WERI-Rb-1 (cell line): Measurements from ENCODE around the gene NHLRC2.

Source experiments
- DNase-seq: peaks from one replicate; pipeline ENCODE4 v3.0.0-alpha.2; 2020
- H3K27ac ChIP-seq: fragments of 250-450 bp; sonication (Bioruptor Pico); 2 replicates; pipeline ENCODE4 v1.5.1; 2020; ENCODE audit warnings: mild to moderate bottlenecking, moderate library complexity
- H3K27me3 ChIP-seq: fragments of 250-450 bp; sonication (Bioruptor Pico); 2 replicates; pipeline ENCODE4 v1.5.1; 2021; ENCODE audit warnings: mild to moderate bottlenecking, low read depth, moderate library complexity; ENCODE audit not compliant: insufficient read depth, severe bottlenecking
- H3K36me3 ChIP-seq: fragments of 250-450 bp; sonication (Bioruptor Pico); 2 replicates; pipeline ENCODE4 v1.5.1; 2020; ENCODE audit warnings: mild to moderate bottlenecking, moderate library complexity
- H3K4me3 ChIP-seq: 2 replicates; pipeline ENCODE4 v1.5.1; 2011; ENCODE audit warnings: low read depth, mild to moderate bottlenecking, control low read depth, low read length
- H3K9me3 ChIP-seq: fragments of 250-450 bp; sonication (Bioruptor Pico); 2 replicates; pipeline ENCODE4 v1.5.1; 2021; ENCODE audit warnings: mild to moderate bottlenecking, moderate library complexity; ENCODE audit not compliant: severe bottlenecking
- TF ChIP-seq, protein P1 (sequence below): IDR thresholded peaks from 2 replicates; pipeline ENCODE4 v1.5.1; 2011; ENCODE audit warnings: low read depth, mild to moderate bottlenecking, control low read depth, inconsistent platforms, low read length

Gene NHLRC2

DNA sequence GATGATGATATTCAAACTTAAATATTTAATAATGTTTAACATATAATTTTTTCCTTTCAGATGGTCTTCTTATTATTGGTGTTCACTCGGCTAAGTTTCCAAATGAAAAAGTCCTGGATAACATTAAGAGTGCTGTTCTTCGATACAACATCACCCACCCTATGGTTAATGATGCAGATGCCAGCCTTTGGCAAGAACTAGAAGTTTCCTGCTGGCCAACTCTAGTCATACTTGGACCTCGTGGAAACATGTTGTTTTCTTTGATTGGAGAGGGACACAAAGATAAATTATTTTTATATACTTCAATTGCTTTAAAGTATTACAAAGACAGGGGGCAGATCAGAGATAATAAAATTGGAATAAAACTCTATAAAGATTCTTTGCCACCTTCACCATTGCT lies 22.0 kb downstream of the NHLRC2 start:
- no peaks in the 10 kb centered on the region for H3K27me3 ChIP-seq
- H3K9me3 ChIP-seq, result no peaks in the 10 kb centered on the region

DNA sequence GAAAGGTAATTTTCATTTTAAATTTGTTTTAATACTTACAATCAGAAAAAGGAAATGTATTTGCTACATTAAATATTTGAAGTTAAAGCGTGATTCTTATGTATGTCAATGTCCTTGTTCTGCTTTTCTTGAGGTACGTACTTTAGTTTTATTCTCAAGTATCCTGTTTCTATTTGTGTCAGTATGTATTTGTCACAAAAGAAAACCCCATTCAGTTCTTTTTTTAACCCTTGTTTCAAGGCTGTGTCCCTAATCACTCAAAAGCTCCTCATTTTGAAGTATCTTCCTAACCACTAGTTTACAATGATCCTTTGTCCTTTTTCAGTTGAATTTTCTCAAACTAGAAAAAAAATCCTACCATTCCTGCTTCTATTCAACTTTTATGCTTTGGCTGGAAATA lies 25.2 kb downstream of the NHLRC2 start:
- no peak for DNase-seq
- Histone ChIP-seq H3K27me3 (no peaks in the 10 kb centered on the region), H3K9me3 (no peaks in the 10 kb centered on the region), H3K27ac (no peak overlapping the region), H3K4me3 (no peak overlapping the region), H3K36me3 (peaks cover 53% of the 10 kb centered on the region)
- TF ChIP-seq, protein P1, sequence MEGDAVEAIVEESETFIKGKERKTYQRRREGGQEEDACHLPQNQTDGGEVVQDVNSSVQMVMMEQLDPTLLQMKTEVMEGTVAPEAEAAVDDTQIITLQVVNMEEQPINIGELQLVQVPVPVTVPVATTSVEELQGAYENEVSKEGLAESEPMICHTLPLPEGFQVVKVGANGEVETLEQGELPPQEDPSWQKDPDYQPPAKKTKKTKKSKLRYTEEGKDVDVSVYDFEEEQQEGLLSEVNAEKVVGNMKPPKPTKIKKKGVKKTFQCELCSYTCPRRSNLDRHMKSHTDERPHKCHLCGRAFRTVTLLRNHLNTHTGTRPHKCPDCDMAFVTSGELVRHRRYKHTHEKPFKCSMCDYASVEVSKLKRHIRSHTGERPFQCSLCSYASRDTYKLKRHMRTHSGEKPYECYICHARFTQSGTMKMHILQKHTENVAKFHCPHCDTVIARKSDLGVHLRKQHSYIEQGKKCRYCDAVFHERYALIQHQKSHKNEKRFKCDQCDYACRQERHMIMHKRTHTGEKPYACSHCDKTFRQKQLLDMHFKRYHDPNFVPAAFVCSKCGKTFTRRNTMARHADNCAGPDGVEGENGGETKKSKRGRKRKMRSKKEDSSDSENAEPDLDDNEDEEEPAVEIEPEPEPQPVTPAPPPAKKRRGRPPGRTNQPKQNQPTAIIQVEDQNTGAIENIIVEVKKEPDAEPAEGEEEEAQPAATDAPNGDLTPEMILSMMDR, result no peak

More for the DNA sequence above, 22.0 kb downstream of the NHLRC2 start:
- Histone ChIP-seq H3K27ac (no peak overlapping the region), H3K4me3 (no peak overlapping the region), H3K36me3 (peaks cover 36% of the 10 kb centered on the region)
- TF ChIP-seq, protein P1, result no peak
- DNase-seq, result no peak

DNA sequence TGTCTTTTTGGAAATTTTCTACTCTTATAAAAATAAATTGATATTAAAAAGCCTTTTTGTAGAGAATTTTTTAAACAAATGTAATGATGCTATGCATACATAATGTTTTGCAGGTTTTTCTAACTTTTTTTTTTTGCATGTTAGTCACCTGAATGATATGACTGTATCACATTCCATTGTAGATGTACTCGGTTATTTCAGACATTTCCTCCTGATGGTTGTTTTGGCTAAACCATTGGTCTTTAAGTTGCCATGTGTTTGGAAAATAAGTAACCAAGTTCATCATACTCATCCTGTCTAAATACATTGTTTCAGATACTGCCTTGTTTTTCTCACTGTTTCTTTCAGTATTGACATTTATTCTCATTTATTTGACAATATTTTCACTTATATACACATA lies 25.8 kb downstream of the NHLRC2 start:
- peaks cover 59% of the 10 kb centered on the region for H3K36me3 ChIP-seq
- no peak for DNase-seq

DNA sequence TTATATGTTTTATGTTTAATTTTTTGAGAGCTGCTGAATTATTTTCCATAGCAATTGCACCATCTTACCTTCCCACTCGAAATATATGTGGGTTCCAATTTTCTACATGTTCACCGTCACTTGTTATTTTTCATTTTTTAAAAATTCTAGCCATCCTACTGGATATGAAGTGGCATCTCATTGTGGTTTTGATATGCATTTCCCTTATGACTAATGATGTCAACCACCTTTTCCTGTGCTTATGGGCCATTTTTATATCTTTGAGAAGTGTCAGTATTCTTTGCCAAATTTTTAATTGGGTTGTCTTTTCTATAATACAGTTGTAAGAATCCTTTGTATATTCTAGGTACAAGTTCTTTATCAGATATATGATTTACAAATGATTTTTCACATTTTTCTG lies 27.8 kb downstream of the NHLRC2 start:
- H3K27me3 ChIP-seq, result no peaks in the 10 kb centered on the region
- H3K9me3 ChIP-seq, result no peaks in the 10 kb centered on the region
- peaks cover 65% of the 10 kb centered on the region for H3K36me3 ChIP-seq
- no peak for DNase-seq
- no peak overlapping the region for H3K27ac ChIP-seq
- H3K4me3 ChIP-seq, result no peak overlapping the region
- TF ChIP-seq, protein P1, result no peak

More for the DNA sequence above, 25.8 kb downstream of the NHLRC2 start:
- H3K27me3 ChIP-seq, result no peaks in the 10 kb centered on the region
- TF ChIP-seq, protein P1, result no peak
- H3K4me3 ChIP-seq, result no peak overlapping the region
- no peak overlapping the region for H3K27ac ChIP-seq
- H3K9me3 ChIP-seq, result no peaks in the 10 kb centered on the region

DNA sequence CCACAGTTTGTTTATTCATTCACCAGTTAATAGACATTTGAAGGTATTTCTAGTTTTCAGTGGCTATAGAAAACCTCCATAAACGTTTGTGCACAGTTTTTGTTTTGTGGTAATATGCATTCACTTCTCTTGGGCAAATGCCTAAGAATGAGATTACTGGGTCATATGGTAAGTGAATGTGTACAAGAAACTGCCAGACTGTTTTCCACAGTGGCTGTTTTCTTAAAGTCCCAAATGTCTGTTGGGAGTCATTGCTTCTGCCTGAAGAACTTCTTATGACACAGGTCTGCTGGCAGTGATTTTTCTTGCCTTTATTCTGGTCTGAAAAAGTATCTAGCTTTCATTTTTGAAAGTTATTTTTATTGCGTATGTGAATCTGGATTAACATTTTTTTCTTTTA lies 35.5 kb downstream of the NHLRC2 start:
- no peak for DNase-seq
- no peaks in the 10 kb centered on the region for H3K9me3 ChIP-seq
- H3K27ac ChIP-seq, result no peak overlapping the region
- no peaks in the 10 kb centered on the region for H3K27me3 ChIP-seq
- H3K4me3 ChIP-seq, result no peak overlapping the region
- H3K36me3 ChIP-seq, result peaks cover 39% of the 10 kb centered on the region
- TF ChIP-seq, protein P1, result no peak

DNA sequence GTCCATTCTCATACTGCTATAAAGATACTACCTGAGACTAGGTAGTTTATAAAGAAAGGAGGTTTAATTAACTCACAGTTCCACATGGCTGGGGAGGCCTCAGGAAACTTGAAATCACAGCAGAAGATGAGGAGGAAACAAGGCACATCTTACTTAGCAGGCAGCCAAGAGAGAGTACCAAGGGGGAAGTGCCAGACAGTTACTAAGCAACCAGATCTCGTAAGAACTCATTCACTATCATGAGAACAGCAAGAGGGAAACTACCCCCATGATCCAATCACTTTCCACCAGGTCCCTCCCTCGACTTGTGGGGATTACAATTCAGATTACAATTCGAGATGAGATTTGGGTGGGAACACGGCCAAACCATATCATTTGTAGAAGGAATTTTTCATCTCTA lies 36.3 kb downstream of the NHLRC2 start:
- DNase-seq, result no peak

More for the DNA sequence above, 36.3 kb downstream of the NHLRC2 start:
- Histone ChIP-seq H3K27ac (no peak overlapping the region), H3K36me3 (peaks cover 34% of the 10 kb centered on the region), H3K27me3 (no peaks in the 10 kb centered on the region), H3K4me3 (no peak overlapping the region), H3K9me3 (no peaks in the 10 kb centered on the region)
- TF ChIP-seq, protein P1, result no peak
